GM12875 (cell line): Measurements from ENCODE around the gene CDH18.
"Not testable (repeated sequence)": the region's sequence is repeated elsewhere in the genome, so short reads cannot be mapped to it uniquely, and the experiment has no call there.

Experiments used
- H3K4me3 ChIP-seq: one replicate; pipeline ENCODE4 v1.5.1; 2011; ENCODE audit warnings: low read depth, low read length, control low read depth
- TF ChIP-seq, protein P1 (sequence below): IDR thresholded peaks from 2 replicates; pipeline ENCODE4 v1.5.1; 2011; ENCODE audit warnings: low read depth, mild to moderate bottlenecking, control low read depth, inconsistent platforms, low read length, moderate library complexity, borderline replicate concordance; ENCODE audit not compliant: insufficient read depth

Gene CDH18

DNA sequence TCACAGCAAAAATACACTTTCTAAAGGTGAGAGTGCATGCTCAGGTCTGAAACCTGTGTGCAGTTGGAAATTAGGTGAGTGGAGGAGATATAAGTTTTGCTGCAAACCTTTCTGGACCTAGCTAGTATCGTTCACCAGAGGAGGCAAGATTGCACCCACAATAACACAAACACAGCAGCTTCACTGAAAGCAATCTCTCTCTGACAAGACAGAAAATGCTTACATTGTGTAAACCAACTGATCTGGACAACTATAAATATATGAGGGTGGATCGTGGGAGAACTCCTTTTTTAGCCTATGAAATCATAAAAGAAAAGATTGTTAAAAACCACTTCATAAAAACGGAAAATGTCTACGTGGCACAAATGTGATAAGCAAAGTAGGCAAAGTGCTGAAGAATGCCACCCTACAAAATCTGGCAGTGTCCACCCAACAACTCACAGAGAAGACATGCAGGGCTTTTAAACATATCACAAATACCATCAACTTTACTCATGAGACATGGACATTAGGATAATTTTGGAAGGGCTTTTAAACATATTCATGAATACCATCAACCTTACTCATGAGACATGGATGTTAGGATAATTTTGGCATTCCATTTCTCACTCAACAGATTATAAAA is 134.3 kb downstream of the CDH18 start:
- TF ChIP-seq, protein P1, sequence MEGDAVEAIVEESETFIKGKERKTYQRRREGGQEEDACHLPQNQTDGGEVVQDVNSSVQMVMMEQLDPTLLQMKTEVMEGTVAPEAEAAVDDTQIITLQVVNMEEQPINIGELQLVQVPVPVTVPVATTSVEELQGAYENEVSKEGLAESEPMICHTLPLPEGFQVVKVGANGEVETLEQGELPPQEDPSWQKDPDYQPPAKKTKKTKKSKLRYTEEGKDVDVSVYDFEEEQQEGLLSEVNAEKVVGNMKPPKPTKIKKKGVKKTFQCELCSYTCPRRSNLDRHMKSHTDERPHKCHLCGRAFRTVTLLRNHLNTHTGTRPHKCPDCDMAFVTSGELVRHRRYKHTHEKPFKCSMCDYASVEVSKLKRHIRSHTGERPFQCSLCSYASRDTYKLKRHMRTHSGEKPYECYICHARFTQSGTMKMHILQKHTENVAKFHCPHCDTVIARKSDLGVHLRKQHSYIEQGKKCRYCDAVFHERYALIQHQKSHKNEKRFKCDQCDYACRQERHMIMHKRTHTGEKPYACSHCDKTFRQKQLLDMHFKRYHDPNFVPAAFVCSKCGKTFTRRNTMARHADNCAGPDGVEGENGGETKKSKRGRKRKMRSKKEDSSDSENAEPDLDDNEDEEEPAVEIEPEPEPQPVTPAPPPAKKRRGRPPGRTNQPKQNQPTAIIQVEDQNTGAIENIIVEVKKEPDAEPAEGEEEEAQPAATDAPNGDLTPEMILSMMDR, result no peak
- no peak overlapping the region for H3K4me3 ChIP-seq

DNA sequence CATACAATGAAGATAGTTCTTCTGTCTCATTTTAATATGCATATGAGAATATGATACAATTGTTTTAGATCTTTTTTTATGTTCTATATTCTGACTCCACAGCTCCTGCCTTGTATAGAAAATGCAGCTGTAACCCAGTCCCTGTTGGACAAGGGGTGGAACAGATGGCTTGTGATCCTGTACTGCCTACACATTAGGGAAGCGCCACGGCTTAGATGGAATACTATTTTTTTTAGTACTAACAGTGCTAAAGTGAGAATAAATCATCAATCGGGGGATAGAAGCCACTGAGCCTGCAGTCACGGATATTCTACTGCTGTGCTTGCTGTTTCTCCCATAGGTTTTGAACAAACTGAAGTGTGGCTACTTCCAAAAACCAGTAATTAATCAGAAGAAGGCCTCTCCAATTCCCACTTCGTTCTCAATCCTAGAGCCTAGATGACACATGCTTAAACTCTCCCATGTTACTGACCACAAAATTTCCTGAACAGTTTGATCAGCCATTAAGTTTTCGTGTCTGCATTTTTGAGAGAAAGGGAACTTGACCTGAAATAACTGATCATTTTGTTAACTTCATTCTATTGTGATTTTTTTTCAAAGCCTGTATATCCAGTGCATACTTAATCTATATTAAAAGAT is 150.3 kb downstream of the CDH18 start:
- H3K4me3 ChIP-seq, result no peak overlapping the region
- TF ChIP-seq, protein P1, result no peak

DNA sequence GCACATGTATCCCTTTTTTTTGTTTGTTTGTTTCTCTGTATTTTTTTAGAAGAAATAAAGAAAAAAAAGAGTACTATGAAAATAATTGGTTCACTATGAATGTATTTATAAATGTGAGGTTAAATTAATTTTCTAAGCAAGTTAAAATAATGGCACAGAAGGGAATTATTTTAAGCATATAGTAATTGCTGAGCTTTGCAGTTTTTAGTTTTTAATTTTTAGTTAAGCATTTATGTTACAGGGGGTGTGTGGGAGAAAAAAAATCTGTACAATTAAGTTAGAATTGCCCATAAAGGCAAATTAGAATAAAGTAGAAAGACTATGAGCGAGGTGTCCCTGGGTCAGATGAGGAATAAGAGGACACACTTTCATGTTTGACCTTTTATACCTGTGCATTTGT is 152.6 kb downstream of the CDH18 start:
- no peak overlapping the region for H3K4me3 ChIP-seq
- TF ChIP-seq, protein P1, result no peak

DNA sequence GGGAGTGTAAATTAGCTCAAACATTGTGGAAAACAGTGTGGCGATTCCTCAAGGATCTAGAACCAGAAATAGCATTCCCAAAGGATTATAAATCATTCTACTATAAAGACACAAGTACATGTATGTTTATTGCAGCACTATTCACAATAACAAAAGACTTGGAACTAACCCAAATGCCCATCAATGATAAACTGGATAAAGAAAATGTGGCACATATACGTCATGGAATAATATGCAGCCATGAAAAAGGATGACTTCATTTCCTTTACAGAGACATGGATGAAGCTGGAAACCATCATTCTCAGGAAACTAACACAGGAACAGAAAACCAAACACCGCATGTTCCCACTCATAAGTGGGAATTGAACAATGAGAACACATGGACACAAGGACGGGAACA is 175.3 kb downstream of the CDH18 start:
- not testable (repeated sequence) for H3K4me3 ChIP-seq

DNA sequence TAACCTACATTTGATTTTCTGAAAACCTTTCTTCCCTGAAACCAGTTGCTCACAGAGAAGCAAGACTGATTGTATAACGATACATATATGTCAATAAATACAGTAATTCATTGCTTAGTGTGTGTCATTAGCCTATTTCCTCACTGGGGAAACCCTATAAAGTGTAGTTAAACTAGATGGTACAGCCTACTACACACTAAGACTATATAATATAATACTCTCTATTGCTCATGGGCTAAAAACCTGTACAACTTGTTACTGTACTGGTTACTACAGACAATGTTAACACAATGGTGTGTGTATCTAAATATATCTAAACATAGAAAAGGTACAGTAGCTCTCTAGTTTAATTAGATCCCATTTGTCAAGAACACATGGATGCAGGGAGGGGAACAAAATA is 181.2 kb downstream of the CDH18 start:
- TF ChIP-seq, protein P1, result no peak
- H3K4me3 ChIP-seq, result no peak overlapping the region

DNA sequence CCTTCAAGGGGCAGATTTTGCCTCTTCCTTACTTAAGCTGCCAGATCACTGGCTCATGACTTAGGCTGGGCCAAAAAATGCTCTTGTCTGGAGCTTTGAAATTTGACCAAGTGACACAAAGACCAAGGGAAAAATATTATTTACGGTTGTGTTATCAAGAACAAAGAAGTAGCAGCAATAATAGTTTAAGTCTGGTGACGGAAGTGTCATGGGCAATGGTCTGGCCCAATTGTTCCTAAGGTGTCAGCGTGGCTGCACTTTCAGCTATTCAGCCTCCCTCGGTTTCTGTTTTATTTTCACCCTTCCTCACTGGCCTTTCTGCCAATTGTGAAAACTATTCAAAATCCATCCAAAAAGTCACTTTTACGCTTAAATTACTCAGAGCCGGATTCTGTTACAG is 185.3 kb downstream of the CDH18 start:
- no peak overlapping the region for H3K4me3 ChIP-seq
- TF ChIP-seq, protein P1, result no peak

DNA sequence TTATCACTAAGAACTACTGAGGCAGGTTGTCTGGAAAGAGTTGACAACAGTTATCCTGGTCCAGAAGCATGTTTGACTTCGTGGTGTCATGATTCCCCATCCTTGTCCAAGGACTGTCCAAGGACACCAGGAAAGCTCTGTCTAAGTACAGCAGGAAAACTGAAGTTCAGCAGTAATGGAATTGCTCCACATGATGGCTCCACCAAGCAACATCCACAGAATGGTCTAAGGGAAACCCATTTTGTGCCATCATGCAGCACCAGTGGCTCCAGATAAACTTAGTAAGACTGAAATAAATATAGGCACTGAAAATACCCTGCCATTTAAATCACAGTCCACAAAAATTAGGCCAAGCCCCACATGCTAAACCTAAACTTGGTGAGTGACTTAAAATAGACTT is 192.8 kb downstream of the CDH18 start:
- TF ChIP-seq, protein P1, result no peak
- no peak overlapping the region for H3K4me3 ChIP-seq
